ACC112 (cell line): Measurements from ENCODE around the gene PPM1E.
A peak's percentile ranks its signal among the peaks of the same experiment; 100 is the strongest.

Source experiments
- H2AFZ ChIP-seq: fragments of 200-600 bp; sonication (generic); one replicate; pipeline ENCODE4 v1.6.0; 2017; ENCODE audit warnings: antibody characterized with exemption, low read length; ENCODE audit not compliant: unreplicated experiment
- H3K27ac ChIP-seq: fragments of 200-600 bp; sonication (generic); 2 replicates; pipeline ENCODE4 v1.5.1; 2014; ENCODE audit warnings: low read depth, mild to moderate bottlenecking, antibody characterized with exemption, low read length, moderate library complexity
- H3K27me3 ChIP-seq: fragments of 200-600 bp; sonication (generic); 2 replicates; pipeline ENCODE4 v1.6.1; 2014; ENCODE audit warnings: mild to moderate bottlenecking, antibody characterized with exemption, low read length, moderate library complexity, mixed read lengths; ENCODE audit not compliant: insufficient read depth
- H3K36me3 ChIP-seq: fragments of 200-600 bp; sonication (generic); 2 replicates; pipeline ENCODE4 v1.6.1; 2016; ENCODE audit warnings: mild to moderate bottlenecking, antibody characterized with exemption, low read length, moderate library complexity, mixed read lengths; ENCODE audit not compliant: insufficient read depth
- H3K4me1 ChIP-seq: fragments of 200-600 bp; sonication (generic); one replicate; pipeline ENCODE4 v1.6.1; 2016; ENCODE audit warnings: low read length, mixed read lengths; ENCODE audit not compliant: insufficient read depth, unreplicated experiment, control insufficient read depth
- H3K4me3 ChIP-seq: fragments of 200-600 bp; sonication (generic); 2 replicates; pipeline ENCODE4 v1.5.1; 2014; ENCODE audit warnings: mild to moderate bottlenecking, low read depth, low read length
- H3K79me2 ChIP-seq: fragments of 200-600 bp; sonication (generic); one replicate; pipeline ENCODE4 v1.6.0; 2016; ENCODE audit warnings: low read length; ENCODE audit not compliant: control insufficient read depth, unreplicated experiment, insufficient read depth

The PPM1E gene

DNA sequence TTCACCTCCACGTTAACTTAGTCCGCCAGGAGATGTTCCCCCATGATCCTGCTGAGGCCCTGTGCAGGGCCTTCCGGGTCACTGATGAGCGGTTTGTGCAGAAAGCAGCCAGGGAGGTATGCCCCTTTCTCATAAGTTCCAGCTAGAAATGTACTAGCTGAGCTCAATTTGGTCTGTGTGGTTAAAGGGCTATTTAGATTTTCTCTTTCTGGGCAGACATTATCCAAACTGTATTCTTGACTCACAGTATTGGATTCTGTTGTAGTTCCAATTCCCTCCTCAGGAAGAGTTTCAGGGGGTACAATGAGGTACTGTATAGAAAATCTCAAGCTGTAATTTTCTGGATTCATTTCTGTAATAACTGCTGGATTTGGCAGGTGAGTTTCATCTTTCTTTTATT is 214.0 kb downstream of the PPM1E start:
- Histone ChIP-seq H3K27ac (no peak overlapping the region), H2AFZ (no peak overlapping the region), H3K79me2 (no peaks in the 10 kb centered on the region)

DNA sequence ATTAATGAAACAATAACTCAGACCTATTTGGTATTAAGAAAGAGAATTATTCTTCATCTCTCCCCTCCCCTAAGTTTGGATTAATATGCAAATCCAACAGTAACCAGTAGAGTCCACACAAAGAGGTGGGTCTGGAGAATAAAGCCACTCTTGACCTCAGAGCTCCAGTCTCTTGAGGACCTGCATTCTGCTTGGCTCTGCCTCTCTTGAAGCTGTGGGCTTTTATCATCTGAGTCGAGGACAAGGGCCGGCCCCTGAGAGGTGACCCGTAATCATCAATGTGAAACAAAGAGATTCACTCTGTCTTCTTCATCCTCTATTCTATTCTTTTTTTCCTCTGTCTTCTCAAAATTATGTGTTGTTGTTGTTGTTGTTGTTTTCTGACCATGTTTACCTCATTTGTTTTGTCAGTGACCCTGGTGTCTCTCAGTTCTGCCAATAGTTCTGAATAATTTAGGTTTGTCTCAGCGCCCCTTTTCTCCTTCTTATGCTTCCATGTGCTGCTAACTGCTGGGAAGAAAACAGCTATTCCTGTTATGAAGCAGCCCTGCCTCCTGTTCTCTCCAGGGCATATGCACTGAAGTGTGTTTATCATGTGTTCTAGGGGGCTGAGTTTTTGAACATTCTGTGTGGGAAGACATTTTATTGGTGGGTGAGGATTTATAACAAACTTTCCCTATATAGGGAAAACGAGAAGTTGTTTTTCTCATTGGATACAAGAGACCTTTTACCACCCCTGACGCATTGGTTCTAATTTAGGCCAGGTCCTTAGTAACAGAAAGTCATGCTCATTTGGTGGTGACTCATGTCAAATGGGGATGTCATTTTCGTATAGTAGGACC is 215.2 kb downstream of the PPM1E start:
- no peak overlapping the region for H3K4me3 ChIP-seq
- H3K4me1 ChIP-seq = no peaks in the 10 kb centered on the region
- no peaks in the 10 kb centered on the region for H3K36me3 ChIP-seq

More for the DNA sequence above, 214.0 kb downstream of the PPM1E start:
- Histone ChIP-seq H3K4me3 (no peak overlapping the region), H3K4me1 (no peaks in the 10 kb centered on the region), H3K27me3 (no peaks in the 10 kb centered on the region), H3K36me3 (no peaks in the 10 kb centered on the region)

DNA sequence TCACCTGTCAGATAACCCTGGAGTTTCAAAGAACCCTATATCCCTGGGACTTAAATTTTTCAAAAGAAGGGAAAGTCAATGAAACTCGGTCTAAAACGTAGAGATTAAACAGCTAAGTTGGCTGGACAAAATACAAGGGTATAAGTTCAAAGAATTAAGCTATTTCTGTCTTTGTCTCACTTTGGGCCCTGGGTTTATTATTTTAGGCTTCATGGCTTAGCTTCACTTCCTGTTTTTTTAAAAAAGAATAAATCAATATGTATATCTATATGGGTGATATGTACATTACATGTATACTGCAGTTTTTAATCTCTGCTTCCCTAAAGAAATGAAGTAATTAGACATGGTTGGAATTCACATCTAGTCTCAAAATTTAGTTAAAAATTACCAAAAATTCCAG is 218.7 kb downstream of the PPM1E start:
- no peak overlapping the region for H3K4me3 ChIP-seq
- H3K27me3 ChIP-seq = no peaks in the 10 kb centered on the region
- no peak overlapping the region for H2AFZ ChIP-seq

More for the DNA sequence above, 215.2 kb downstream of the PPM1E start:
- H2AFZ ChIP-seq = no peak overlapping the region
- H3K79me2 ChIP-seq = no peaks in the 10 kb centered on the region
- H3K27ac ChIP-seq = no peak overlapping the region
- no peaks in the 10 kb centered on the region for H3K27me3 ChIP-seq

DNA sequence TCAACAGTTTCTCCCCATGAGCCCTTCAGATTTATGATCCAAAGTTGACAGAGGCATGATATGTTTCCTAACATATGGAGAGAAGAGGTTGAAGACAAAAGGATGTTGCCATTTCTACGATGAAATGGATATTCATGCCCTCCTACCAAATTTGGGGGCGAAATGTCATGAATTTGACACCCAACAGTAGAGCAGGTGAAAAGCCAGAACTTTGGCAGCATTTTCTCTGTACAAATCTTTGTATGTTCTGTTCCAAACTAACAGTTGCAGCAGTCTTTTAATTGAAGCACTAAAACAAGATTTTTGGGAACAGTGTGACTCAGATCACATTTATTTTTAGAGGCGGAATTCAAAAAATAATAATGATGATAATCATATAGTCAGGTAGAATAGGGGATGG is 220.9 kb downstream of the PPM1E start:
- no peak overlapping the region for H3K4me3 ChIP-seq

More for the DNA sequence above, 218.7 kb downstream of the PPM1E start:
- Histone ChIP-seq H3K27ac (no peak overlapping the region), H3K79me2 (no peaks in the 10 kb centered on the region), H3K4me1 (no peaks in the 10 kb centered on the region), H3K36me3 (no peaks in the 10 kb centered on the region)

DNA sequence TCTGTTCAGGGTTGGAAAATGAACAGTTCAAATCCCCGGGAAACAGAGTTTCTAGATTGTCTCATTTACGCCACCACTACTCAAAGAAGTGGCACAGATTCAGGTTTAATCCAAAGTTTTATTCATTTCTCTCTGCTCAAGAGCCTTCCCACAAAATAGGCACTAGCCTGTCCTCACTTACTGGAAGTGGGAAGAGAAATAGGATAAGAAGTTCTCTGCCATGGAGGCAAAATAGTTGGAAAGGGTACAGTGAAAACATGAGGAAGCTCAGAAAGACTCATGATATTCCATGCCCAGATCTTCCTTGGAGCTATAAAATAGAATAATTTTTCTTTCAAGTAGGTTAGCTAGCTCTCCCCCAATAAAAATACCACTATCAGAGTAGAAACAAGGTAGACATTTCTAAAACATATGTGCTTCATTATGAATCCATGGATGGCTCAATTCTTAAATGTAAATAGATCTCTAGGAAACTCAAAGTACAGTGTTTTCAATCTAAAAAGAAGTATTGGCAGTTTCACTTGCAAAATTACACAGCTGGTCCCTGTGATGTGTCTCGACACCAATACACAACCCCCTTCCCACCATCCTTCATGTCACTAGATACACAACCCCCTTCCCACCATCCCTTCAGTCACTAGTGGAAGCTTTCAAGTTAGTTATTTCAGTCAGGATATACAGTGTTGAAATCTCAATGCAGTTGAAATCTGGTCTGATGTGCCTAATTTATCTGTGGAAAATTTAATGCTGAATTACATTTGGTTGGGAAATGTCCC is 225.2 kb downstream of the PPM1E start:
- H3K4me3 ChIP-seq = no peak overlapping the region
- no peak overlapping the region for H2AFZ ChIP-seq
- no peaks in the 10 kb centered on the region for H3K36me3 ChIP-seq
- no peaks in the 10 kb centered on the region for H3K27me3 ChIP-seq
- no peak overlapping the region for H3K27ac ChIP-seq
- H3K79me2 ChIP-seq = no peaks in the 10 kb centered on the region
- no peaks in the 10 kb centered on the region for H3K4me1 ChIP-seq

More for the DNA sequence above, 220.9 kb downstream of the PPM1E start:
- no peaks in the 10 kb centered on the region for H3K4me1 ChIP-seq
- H2AFZ ChIP-seq = no peak overlapping the region
- no peaks in the 10 kb centered on the region for H3K79me2 ChIP-seq
- no peaks in the 10 kb centered on the region for H3K36me3 ChIP-seq
- no peaks in the 10 kb centered on the region for H3K27me3 ChIP-seq
- no peak overlapping the region for H3K27ac ChIP-seq

DNA sequence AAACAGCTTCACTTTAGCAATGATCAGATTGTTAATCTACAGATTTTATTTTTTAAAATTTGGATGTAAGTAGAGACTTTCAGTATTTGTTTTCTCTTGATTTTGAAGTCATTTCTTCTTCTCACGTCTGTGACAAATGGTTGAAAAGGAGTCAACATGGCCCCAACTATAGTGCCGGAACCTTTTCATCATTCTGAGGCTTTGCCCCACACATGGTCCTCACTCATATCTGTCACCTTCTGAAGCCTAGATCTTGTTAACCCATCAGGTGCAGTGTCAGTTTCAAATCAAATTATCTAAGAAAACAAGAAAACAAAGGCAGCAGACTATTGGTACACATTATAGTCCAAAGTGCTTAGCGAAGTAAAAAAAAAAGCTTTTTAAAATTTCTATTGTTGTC is 227.0 kb downstream of the PPM1E start:
- Histone ChIP-seq H3K4me1 (no peaks in the 10 kb centered on the region), H3K79me2 (no peaks in the 10 kb centered on the region), H3K36me3 (no peaks in the 10 kb centered on the region), H3K27ac (no peak overlapping the region), H2AFZ (no peak overlapping the region), H3K4me3 (no peak overlapping the region), H3K27me3 (no peaks in the 10 kb centered on the region)

DNA sequence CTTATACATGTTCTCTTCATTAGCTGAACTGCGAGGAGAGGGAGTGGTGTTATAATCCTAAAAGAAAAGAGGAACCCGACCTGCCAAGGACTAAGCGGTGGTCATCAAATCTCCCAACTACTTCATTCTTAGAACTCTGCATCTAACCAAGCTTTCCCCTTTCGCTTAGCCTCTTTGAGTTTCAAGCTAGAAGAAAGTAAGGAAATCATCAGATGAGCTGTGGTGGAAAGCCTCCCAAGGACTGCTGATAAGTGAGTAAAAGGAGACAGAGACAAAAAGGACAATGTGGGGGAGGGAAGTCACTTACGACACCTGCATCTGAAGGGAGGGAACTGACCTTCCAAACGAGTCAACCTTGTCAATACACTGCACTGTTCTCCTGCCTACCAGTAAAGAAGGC is 229.7 kb downstream of the PPM1E start:
- H3K4me3 ChIP-seq = no peak overlapping the region
- H2AFZ ChIP-seq = no peak overlapping the region
- H3K4me1 ChIP-seq = no peaks in the 10 kb centered on the region
- H3K27me3 ChIP-seq = no peaks in the 10 kb centered on the region
- H3K27ac ChIP-seq = no peak overlapping the region
- no peaks in the 10 kb centered on the region for H3K36me3 ChIP-seq
- no peaks in the 10 kb centered on the region for H3K79me2 ChIP-seq

DNA sequence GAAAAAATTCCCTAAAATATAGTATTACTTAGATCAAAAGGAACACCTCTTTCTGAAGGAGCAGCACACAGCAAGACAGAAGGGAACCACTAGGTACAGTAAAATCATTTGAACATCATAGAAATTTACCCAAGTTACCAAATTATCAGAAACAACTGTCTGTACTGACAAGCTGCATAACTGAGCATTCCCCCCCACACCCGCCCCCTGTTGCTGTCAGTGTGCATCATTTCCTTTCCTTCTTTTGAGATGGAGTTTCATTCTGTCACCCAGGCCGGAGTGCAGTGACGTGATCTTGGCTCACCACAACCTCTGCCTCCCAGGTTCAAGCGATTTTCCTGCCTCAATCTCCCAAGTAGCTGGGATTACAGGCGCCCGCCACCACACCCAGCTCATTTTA is 230.3 kb downstream of the PPM1E start:
- H3K36me3 ChIP-seq = no peaks in the 10 kb centered on the region
- no peaks in the 10 kb centered on the region for H3K79me2 ChIP-seq
- no peak overlapping the region for H3K4me3 ChIP-seq
- H3K27ac ChIP-seq = no peak overlapping the region
- no peak overlapping the region for H2AFZ ChIP-seq
- no peaks in the 10 kb centered on the region for H3K27me3 ChIP-seq
- H3K4me1 ChIP-seq = no peaks in the 10 kb centered on the region

DNA sequence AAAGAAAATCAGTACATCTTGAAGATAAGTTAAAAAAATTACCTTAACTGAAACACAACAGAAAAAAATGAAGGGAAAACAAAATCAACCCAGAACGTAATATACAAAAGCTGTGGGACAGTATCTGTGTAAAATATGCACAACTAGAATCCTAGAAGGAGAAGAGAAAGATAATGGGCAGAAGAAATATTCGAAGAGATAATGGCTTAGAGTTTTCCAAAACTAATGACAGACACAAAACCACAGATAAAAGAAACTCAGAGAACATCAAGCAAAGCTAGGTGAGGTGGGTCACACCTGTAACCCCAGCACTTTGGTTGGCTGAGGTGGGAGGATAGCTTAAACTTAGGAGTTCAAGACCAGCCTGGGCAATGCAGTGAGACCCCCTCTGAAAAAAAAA is 234.0 kb downstream of the PPM1E start:
- Histone ChIP-seq H3K4me3 (no peak overlapping the region), H3K79me2 (no peaks in the 10 kb centered on the region), H2AFZ (no peak overlapping the region), H3K4me1 (peaks cover 19% of the 10 kb centered on the region), H3K27me3 (no peaks in the 10 kb centered on the region), H3K27ac (no peak overlapping the region), H3K36me3 (no peaks in the 10 kb centered on the region)

DNA sequence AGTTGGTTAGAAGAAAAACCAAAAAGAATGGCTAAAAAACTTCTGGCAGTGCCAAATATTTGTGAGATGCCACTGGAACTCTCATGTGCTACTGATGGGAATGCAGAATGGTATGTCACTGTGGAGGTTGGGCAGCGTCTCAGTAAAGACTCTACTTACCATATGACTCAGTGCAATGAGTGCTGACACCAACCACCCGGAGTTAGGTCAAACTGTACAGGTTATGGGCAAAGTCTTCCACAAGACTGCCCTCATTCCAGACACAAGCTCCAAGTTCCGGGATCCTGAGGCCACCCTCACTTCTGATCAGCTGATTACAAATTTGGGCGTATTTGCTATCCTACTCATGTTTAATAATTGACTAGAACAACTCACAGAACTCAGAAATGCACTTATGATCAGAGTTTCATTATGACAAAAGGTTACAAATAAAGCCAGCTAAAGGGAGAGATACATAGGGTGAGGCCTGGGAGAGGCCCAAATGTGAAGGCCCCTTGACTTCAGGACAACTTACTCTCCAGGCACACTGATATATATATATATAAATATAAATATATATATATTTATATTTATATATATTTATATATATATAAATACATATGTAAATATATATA is 236.2 kb downstream of the PPM1E start:
- peaks cover 26% of the 10 kb centered on the region for H3K4me1 ChIP-seq
- no peaks in the 10 kb centered on the region for H3K79me2 ChIP-seq
- no peak overlapping the region for H2AFZ ChIP-seq

More for the DNA sequence above, 236.2 kb downstream of the PPM1E start:
- Histone ChIP-seq H3K4me3 (no peak overlapping the region), H3K36me3 (no peaks in the 10 kb centered on the region), H3K27ac (peak overlapping the region; percentile 19; the same call in 1 of the 2 replicates), H3K27me3 (no peaks in the 10 kb centered on the region)
